GM12878 (cell line): ENCODE data around the gene RHOB.

Experiments used
- BCL11A ChIP-seq: IDR thresholded peaks from 2 replicates; pipeline ENCODE4 v1.6.1; 2011; ENCODE audit warnings: low read depth, low read length
- BRCA1 ChIP-seq: IDR thresholded peaks from 2 replicates; pipeline ENCODE4 v1.6.1; 2011; ENCODE audit warnings: low read depth, low read length, improper control_type of control experiment
- JUNB ChIP-seq: IDR thresholded peaks from 2 replicates; pipeline ENCODE4 v1.6.1; 2016; ENCODE audit warnings: antibody characterized with exemption, mild to moderate bottlenecking
- PML ChIP-seq: IDR thresholded peaks from 2 replicates; pipeline ENCODE4 v1.6.1; 2012; ENCODE audit warnings: low read length, inconsistent platforms
- TF ChIP-seq, protein P1 (sequence below): IDR thresholded peaks from 2 replicates; pipeline ENCODE4 v1.6.1; 2011; ENCODE audit warnings: mild to moderate bottlenecking, low read depth, low read length, moderate library complexity; ENCODE audit not compliant: insufficient replicate concordance
- TF ChIP-seq, protein P2 (sequence below), 3 experiments: IDR thresholded peaks in 2 of 3; conservative IDR thresholded peaks in 1 of 3; 2 replicates each; pipeline ENCODE4 v1.5.1; 2011; ENCODE audit warnings: low read depth in 3 of 3, low read length in 3 of 3, mild to moderate bottlenecking in 3 of 3, control low read depth in 2 of 3, moderate library complexity in 2 of 3, inconsistent platforms in 1 of 3, mixed read lengths in 1 of 3; ENCODE audit not compliant: control insufficient read depth in 2 of 3, insufficient read depth in 1 of 3; ENCODE audit errors: extremely low read depth in 1 of 3

DNA sequence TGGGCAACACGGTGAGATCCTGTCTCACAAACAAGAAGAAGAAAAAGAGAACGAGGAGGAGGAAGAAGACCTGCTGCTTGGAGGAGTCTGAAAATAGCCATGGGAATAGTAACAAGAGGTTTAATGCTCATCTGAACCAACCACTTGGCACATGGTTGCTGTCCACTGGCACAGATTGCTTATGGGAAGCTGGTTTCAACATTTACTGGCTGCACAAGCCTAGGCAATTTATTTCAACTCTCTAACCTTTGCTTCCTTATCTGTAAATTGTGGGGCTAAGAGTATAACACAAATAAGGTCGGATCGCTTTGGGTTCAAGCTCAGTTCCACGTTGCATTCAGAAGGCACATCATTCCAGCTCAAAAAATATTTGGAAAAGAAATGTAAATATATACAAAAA, 14.2 kb upstream of the RHOB start:
- TF ChIP-seq, protein P1, sequence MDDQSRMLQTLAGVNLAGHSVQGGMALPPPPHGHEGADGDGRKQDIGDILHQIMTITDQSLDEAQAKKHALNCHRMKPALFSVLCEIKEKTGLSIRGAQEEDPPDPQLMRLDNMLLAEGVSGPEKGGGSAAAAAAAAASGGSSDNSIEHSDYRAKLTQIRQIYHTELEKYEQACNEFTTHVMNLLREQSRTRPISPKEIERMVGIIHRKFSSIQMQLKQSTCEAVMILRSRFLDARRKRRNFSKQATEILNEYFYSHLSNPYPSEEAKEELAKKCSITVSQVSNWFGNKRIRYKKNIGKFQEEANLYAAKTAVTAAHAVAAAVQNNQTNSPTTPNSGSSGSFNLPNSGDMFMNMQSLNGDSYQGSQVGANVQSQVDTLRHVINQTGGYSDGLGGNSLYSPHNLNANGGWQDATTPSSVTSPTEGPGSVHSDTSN, result no peak
- TF ChIP-seq, protein P2, sequence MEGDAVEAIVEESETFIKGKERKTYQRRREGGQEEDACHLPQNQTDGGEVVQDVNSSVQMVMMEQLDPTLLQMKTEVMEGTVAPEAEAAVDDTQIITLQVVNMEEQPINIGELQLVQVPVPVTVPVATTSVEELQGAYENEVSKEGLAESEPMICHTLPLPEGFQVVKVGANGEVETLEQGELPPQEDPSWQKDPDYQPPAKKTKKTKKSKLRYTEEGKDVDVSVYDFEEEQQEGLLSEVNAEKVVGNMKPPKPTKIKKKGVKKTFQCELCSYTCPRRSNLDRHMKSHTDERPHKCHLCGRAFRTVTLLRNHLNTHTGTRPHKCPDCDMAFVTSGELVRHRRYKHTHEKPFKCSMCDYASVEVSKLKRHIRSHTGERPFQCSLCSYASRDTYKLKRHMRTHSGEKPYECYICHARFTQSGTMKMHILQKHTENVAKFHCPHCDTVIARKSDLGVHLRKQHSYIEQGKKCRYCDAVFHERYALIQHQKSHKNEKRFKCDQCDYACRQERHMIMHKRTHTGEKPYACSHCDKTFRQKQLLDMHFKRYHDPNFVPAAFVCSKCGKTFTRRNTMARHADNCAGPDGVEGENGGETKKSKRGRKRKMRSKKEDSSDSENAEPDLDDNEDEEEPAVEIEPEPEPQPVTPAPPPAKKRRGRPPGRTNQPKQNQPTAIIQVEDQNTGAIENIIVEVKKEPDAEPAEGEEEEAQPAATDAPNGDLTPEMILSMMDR (IDR thresholded peaks at IDR 0.05 in 2 of 3, conservative IDR thresholded peaks at IDR 0.05 in 1 of 3; ENCODE audit: control insufficient read depth in 2 of 3, extremely low read depth in 1 of 3, insufficient read depth in 1 of 3, low read depth in 3 of 3, low read length in 3 of 3), result no peak
- TF ChIP-seq JUNB, result no peak
- TF ChIP-seq BRCA1, result no peak
- no peak for TF ChIP-seq PML
- no peak for TF ChIP-seq BCL11A
